PC-9 (cell line): Measurements from ENCODE around the gene OSM. TPM values are rescaled to one million over a fixed set of nuclear protein-coding genes. Genes with fewer than 3 reads are reported as not detected.

Experiments used
- BruUV-seq: library from RNA; stranded (reverse); fragments of 400-500 nt; replicated peaks from 2 replicates; lab custom pipeline; 2021; lab: Mats Ljungman, UMichigan
- CTCF ChIA-PET: fragments of 300-600 bp; sonication (Branson Sonifier 250); formaldehyde crosslinking; loops from one replicate; lab custom pipeline; 2022; ENCODE audit warnings: antibody characterized with exemption; lab: Charles Lee
- POLR2A ChIA-PET: fragments of 300-600 bp; sonication (Branson Sonifier 250); formaldehyde crosslinking; loops from one replicate; lab custom pipeline; 2022; ENCODE audit warnings: antibody characterized with exemption; ENCODE audit not compliant: unreplicated experiment; lab: Charles Lee
- DNase-seq, 2 experiments: peaks; one replicate each; pipeline versions ENCODE4 v3.0.0 to v3.0.0-alpha.2; 2015 to 2022; ENCODE audit warnings: mixed read lengths in 1 of 2
- H2AFZ ChIP-seq: fragments of 200-600 bp; sonication (generic); 2 replicates; pipeline ENCODE4 v1.8.1; 2017; ENCODE audit warnings: antibody characterized with exemption
- H3F3A ChIP-seq: fragments of 200-600 bp; sonication (generic); 2 replicates; pipeline ENCODE4 v1.8.1; 2017; ENCODE audit warnings: antibody characterized with exemption, mild to moderate bottlenecking, low read depth; ENCODE audit not compliant: insufficient read depth
- H3K27ac ChIP-seq: fragments of 200-600 bp; sonication (generic); 2 replicates; pipeline ENCODE4 v1.6.1; 2016; ENCODE audit warnings: mixed run types
- H3K27me3 ChIP-seq: fragments of 200-600 bp; sonication (generic); 2 replicates; pipeline ENCODE4 v1.6.1; 2016; ENCODE audit warnings: low read depth, mixed run types; ENCODE audit not compliant: insufficient read depth
- H3K36me3 ChIP-seq: fragments of 200-600 bp; sonication (generic); 2 replicates; pipeline ENCODE4 v1.6.1; 2016; ENCODE audit warnings: low read depth, mixed run types
- H3K4me1 ChIP-seq: fragments of 200-600 bp; sonication (generic); replicated peaks from 2 replicates; pipeline ENCODE4 v1.6.1; 2016; ENCODE audit warnings: mixed run types; ENCODE audit not compliant: insufficient read depth
- H3K4me2 ChIP-seq: fragments of 200-600 bp; sonication (generic); 2 replicates; pipeline ENCODE4 v1.6.1; 2017; ENCODE audit warnings: mixed run types
- H3K4me3 ChIP-seq: fragments of 200-600 bp; sonication (generic); 2 replicates; pipeline ENCODE4 v1.6.1; 2016; ENCODE audit warnings: mixed run types
- H3K79me2 ChIP-seq: fragments of 200-600 bp; sonication (generic); 2 replicates; pipeline ENCODE4 v1.6.1; 2017; ENCODE audit warnings: low read depth, mixed run types
- H3K9me2 ChIP-seq: fragments of 200-600 bp; sonication (generic); 2 replicates; pipeline ENCODE4 v1.8.1; 2017; ENCODE audit warnings: mild to moderate bottlenecking; ENCODE audit not compliant: insufficient read depth
- H3K9me3 ChIP-seq: fragments of 200-600 bp; sonication (generic); 2 replicates; pipeline ENCODE4 v1.8.1; 2016; ENCODE audit warnings: low read depth; ENCODE audit not compliant: insufficient read depth
- H4K20me1 ChIP-seq: fragments of 200-600 bp; sonication (generic); 2 replicates; pipeline ENCODE4 v1.8.1; 2017; ENCODE audit not compliant: insufficient read depth
- EZH2 ChIP-seq: fragments of 200-600 bp; sonication (generic); IDR thresholded peaks from 2 replicates; pipeline ENCODE4 v1.8.0; 2017; ENCODE audit warnings: antibody characterized with exemption, low read depth
- intact Hi-C: fragments of 100-400 bp; cut with micrococcal nuclease; formaldehyde crosslinking; loops from one replicate; pipeline ENCODE4 v1.10.0; 2022; ENCODE audit not compliant: unreplicated experiment
- total RNA-seq: library from RNA; stranded (reverse); gene quantifications from 2 replicates; pipeline ENCODE4 v1.2.3, GENCODE V29; 2021
- TF ChIP-seq, protein P1 (sequence below): fragments of 200-600 bp; sonication (generic); conservative IDR thresholded peaks from 2 replicates; pipeline ENCODE4 v1.6.1; 2017; ENCODE audit warnings: mixed run types, antibody characterized with exemption, mild to moderate bottlenecking, moderate library complexity

The OSM gene
- total RNA-seq, 1 experiment from 2014 or later, result not detected

GRCh38 chr22:30268331-30268730 lies 1.7 kb upstream of the OSM start:
- no peaks in the 10 kb centered on the region for H3K79me2 ChIP-seq
- H3K27me3 ChIP-seq, result no peaks in the 10 kb centered on the region
- CTCF ChIA-PET, result interaction anchor here (0.6 kb wide), 1 partner anchor 163 kb away, joined by 3 read pairs; no protein-coding TSS in a partner anchor
- no peaks in the 10 kb centered on the region for H3K36me3 ChIP-seq
- H3F3A ChIP-seq, result 0 out of 2 replicates have a peak, but pooled peaks cover 6% of the 10 kb centered on the region
- H2AFZ ChIP-seq, result no peak overlapping the region
- peaks cover 2% of the 10 kb centered on the region for H3K4me1 ChIP-seq
- H3K4me3 ChIP-seq, result no peak overlapping the region
- no peak for DNase-seq
- H4K20me1 ChIP-seq, result no peaks in the 10 kb centered on the region
- POLR2A ChIA-PET, result no interaction called here
- H3K27ac ChIP-seq, result no peak overlapping the region
- no peak overlapping the region for H3K4me2 ChIP-seq
- H3K9me3 ChIP-seq, result no peaks in the 10 kb centered on the region
- H3K9me2 ChIP-seq, result no peaks in the 10 kb centered on the region
- intact Hi-C loops, result loop anchor here (10.0 kb wide), 1 partner anchor 336 kb away; the partner anchor contains the start of gene TCN2
- TF ChIP-seq, protein P1, sequence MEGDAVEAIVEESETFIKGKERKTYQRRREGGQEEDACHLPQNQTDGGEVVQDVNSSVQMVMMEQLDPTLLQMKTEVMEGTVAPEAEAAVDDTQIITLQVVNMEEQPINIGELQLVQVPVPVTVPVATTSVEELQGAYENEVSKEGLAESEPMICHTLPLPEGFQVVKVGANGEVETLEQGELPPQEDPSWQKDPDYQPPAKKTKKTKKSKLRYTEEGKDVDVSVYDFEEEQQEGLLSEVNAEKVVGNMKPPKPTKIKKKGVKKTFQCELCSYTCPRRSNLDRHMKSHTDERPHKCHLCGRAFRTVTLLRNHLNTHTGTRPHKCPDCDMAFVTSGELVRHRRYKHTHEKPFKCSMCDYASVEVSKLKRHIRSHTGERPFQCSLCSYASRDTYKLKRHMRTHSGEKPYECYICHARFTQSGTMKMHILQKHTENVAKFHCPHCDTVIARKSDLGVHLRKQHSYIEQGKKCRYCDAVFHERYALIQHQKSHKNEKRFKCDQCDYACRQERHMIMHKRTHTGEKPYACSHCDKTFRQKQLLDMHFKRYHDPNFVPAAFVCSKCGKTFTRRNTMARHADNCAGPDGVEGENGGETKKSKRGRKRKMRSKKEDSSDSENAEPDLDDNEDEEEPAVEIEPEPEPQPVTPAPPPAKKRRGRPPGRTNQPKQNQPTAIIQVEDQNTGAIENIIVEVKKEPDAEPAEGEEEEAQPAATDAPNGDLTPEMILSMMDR, result no peak
- no peak for TF ChIP-seq EZH2
- no TSS peak for BruUV-seq

DNA sequence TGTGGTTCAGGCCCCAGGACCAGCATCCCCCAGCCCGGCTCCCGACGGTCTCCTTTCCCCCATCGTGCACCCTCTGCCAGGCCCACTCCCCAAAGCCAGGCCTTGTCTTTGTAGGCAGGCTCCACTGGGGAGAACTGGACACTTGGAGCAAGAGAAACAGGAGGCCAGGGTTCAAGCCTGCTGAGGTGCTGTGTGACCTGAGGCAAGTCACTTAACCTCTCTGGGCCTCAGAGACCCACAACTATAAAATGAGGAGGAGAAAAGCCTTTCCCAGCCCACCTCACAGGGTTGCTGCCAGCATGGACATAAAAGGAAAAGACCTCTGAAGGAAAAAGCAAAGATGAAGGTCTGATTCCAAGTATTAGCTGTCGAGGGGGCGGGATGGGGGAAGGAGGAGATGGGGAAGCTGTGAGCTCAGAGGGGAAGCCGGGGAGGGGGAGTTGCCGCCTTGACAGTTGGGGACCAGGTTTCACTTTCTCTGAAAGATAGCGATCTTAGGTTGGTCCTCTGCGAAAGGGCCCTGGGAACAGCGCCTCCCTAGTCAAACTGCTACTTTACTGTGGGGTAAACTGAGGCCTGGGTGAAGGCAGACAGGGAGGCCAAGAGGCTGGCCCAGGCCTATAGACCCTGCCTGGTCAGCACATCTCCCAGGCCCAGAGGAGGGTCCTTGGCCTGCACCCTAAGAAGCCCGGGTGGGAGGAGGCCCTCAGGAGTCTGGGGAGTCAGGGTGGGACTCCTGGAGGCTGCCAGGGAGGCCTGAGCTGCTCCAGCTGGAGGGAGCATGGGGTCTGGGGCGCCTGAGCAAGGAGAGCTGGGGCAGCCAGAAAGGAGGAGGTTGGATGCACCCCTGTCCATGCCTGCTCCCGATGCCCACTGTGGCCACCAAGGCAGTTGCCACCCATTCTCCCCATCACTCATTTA lies 991 bp upstream of the OSM start:
- no peaks in the 10 kb centered on the region for H4K20me1 ChIP-seq
- no peaks in the 10 kb centered on the region for H3K27me3 ChIP-seq
- no peak for DNase-seq
- no peaks in the 10 kb centered on the region for H3K36me3 ChIP-seq
- ChIA-PET CTCF (no interaction called here), POLR2A (no interaction called here)
- peaks cover 9% of the 10 kb centered on the region for H3K4me1 ChIP-seq
- H3F3A ChIP-seq, result 0 out of 2 replicates have a peak, but pooled peaks cover 6% of the 10 kb centered on the region
- no peaks in the 10 kb centered on the region for H3K9me2 ChIP-seq
- no TSS peak for BruUV-seq
- H3K9me3 ChIP-seq, result no peaks in the 10 kb centered on the region
- H3K27ac ChIP-seq, result no peak overlapping the region
- no peaks in the 10 kb centered on the region for H3K79me2 ChIP-seq
- TF ChIP-seq, protein P1, result no peak
- no peak for TF ChIP-seq EZH2
- H3K4me2 ChIP-seq, result no peak overlapping the region
- intact Hi-C loops, result loop anchor here (10.0 kb wide), 1 partner anchor 337 kb away; the partner anchor contains the start of gene TCN2
- no peak overlapping the region for H2AFZ ChIP-seq
- H3K4me3 ChIP-seq, result no peak overlapping the region

DNA sequence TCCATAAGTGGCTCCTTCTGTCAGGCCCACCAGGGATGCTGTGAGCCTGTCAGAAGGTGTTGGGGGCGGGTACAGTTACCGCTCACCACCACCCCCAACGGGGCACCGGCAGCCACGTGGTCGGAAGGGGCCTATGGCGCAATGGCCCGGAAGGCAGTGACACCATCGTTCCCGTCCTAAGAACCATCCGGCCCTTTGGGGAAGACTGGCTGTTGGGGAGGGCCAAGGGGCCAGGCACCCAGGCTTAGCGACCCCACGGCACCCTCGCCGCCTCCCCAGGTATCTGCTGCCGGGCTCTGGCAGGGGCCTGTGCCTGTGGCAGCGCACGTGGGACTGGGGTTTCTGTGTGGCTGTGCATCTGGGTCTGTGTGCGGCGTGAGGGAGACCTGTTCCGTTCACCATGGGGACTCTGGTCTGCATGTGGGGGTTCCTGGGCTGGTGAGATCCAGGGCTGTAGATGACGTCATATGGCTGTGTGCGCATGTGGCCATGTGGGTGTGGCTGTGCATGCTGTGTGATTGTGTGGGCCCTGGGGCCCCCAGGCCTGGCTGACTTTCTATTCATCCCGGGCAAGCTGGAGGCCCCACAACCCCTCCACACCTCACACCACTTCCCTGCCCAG lies 717 bp downstream of the OSM start:
- H3K79me2 ChIP-seq, result no peaks in the 10 kb centered on the region
- H2AFZ ChIP-seq, result no peak overlapping the region
- H3K27ac ChIP-seq, result no peak overlapping the region
- H3F3A ChIP-seq, result peaks cover 22% of the 10 kb centered on the region; the same call in 1 of the 2 replicates
- no peaks in the 10 kb centered on the region for H4K20me1 ChIP-seq
- DNase-seq, result no peak
- peaks cover 26% of the 10 kb centered on the region for H3K4me1 ChIP-seq
- ChIA-PET POLR2A (no interaction called here), CTCF (no interaction called here)
- H3K36me3 ChIP-seq, result no peaks in the 10 kb centered on the region
- no peak overlapping the region for H3K4me3 ChIP-seq
- intact Hi-C loops, result loop anchor here (10.0 kb wide), 1 partner anchor 339 kb away; the partner anchor contains the start of gene TCN2
- H3K27me3 ChIP-seq, result no peaks in the 10 kb centered on the region
- BruUV-seq, result no TSS peak
- TF ChIP-seq EZH2, result no peak
- TF ChIP-seq, protein P1, result no peak
- H3K9me2 ChIP-seq, result no peaks in the 10 kb centered on the region
- H3K9me3 ChIP-seq, result no peaks in the 10 kb centered on the region
- H3K4me2 ChIP-seq, result no peak overlapping the region
